GM12875 (cell line): ENCODE results near the gene CPE.
"Not testable (repeated sequence)": the region's sequence is repeated elsewhere in the genome, so short reads cannot be mapped to it uniquely, and the experiment has no call there.

Experiments used
- H3K4me3 ChIP-seq: one replicate; pipeline ENCODE4 v1.5.1; 2011; ENCODE audit warnings: low read depth, low read length, control low read depth
- TF ChIP-seq, protein P1 (sequence below): IDR thresholded peaks from 2 replicates; pipeline ENCODE4 v1.5.1; 2011; ENCODE audit warnings: low read depth, mild to moderate bottlenecking, control low read depth, inconsistent platforms, low read length, moderate library complexity, borderline replicate concordance; ENCODE audit not compliant: insufficient read depth

Gene CPE

DNA sequence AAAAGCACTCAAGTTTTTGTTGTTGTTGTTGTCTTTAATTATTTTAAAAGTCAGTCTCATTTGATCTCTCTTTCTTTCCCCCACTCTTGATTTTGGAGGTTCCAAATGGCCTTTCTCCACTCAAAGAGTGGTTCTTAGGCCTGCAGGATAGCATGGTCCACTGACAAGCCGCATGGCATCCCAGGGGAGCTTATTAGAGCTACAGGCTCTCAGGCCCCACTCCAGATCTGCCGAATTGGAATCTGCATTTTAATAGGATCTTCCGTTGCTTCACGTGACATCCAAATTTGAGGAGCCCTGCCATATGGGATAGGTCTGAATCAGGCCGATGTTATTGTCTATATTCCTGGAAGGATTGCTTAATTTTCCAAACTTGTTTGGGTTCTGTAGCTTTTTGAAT lies 72.1 kb downstream of the CPE start:
- H3K4me3 ChIP-seq: no peak overlapping the region
- TF ChIP-seq, protein P1, sequence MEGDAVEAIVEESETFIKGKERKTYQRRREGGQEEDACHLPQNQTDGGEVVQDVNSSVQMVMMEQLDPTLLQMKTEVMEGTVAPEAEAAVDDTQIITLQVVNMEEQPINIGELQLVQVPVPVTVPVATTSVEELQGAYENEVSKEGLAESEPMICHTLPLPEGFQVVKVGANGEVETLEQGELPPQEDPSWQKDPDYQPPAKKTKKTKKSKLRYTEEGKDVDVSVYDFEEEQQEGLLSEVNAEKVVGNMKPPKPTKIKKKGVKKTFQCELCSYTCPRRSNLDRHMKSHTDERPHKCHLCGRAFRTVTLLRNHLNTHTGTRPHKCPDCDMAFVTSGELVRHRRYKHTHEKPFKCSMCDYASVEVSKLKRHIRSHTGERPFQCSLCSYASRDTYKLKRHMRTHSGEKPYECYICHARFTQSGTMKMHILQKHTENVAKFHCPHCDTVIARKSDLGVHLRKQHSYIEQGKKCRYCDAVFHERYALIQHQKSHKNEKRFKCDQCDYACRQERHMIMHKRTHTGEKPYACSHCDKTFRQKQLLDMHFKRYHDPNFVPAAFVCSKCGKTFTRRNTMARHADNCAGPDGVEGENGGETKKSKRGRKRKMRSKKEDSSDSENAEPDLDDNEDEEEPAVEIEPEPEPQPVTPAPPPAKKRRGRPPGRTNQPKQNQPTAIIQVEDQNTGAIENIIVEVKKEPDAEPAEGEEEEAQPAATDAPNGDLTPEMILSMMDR: no peak

DNA sequence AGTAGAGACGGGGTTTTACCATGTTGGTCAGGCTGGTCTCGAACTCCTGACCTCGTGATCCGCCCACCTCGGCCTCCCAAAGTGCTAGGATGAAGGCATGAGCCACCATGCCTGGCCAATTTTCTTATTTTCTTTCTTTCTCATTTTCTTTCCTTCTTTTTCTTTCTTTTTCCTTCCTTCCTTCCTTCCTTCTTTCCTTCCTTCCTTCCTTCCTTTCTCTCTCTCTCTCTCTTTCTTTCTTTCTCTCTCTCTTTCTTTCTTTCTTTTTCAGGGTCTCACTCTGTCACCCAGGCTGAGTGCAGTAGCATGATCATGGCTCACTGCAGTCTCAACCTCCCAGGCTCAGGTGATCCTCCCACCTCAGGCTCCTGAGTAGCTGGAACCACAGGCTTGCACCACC lies 74.3 kb downstream of the CPE start:
- H3K4me3 ChIP-seq: not testable (repeated sequence)

- H3K4me3 ChIP-seq: no peak overlapping the region
- TF ChIP-seq, protein P1: no peak
Measured at GRCh38 chr4:165454426-165454825, 75.6 kb downstream of the CPE start.

DNA sequence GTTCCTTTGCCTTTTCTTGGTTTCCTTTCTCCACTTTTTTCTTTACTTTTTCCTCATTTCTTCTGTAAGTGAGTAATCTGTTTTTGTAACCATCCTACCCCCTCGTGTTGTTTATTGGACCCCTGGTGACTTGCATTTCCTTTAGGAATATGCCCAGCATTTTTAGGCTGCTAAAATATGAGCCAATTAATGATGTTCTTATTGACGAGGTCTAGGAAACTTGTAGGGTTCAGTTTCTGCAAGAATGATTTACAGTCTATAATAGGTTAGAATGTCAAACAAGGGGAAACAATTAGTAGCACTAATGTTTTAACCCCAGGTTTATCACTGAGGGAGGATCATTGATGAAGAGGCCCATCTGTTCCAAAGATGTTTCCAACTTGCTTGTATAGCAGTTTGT lies 79.0 kb downstream of the CPE start:
- no peak overlapping the region for H3K4me3 ChIP-seq
- TF ChIP-seq, protein P1: no peak

DNA sequence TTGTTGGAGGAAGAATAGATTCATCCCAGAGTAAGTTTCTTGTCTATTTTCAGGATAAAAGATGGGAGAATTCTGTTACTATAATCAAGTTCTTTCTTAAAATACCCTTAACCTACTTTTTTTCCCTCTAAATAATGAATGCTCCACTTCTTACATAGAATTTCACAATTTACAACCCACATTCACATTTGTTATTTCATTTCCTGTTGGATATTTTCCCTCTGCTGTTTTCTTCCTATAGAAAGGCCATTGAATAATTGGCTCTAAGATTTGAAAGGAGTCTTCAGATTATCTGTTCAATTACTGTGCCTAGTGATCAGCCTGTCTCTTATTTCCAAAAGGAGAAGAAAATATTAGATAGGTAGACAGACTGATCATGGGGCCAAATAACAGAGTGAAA lies 79.7 kb downstream of the CPE start:
- TF ChIP-seq, protein P1: no peak
- no peak overlapping the region for H3K4me3 ChIP-seq

- TF ChIP-seq, protein P1: no peak
- no peak overlapping the region for H3K4me3 ChIP-seq
Measured at GRCh38 chr4:165461159-165461821, 82.5 kb downstream of the CPE start.

GRCh38 chr4:165462009-165462408 lies 83.2 kb downstream of the CPE start:
- no peak overlapping the region for H3K4me3 ChIP-seq
- TF ChIP-seq, protein P1: no peak
